ENCODE measurements around the gene FBXL16.
"Not testable (repeated sequence)": the region's sequence is repeated elsewhere in the genome, so short reads cannot be mapped to it uniquely, and the experiment has no call there.

FBXL16 gene

GRCh38 chr16:709566-710499, 4.2 kb upstream of the FBXL16 start:
- DNase-seq, result peak in 1 of 2 experiments; percentile 41

GRCh38 chr16:708959-709358, 3.4 kb upstream of the FBXL16 start:
- no peak for DNase-seq

- DNase-seq, result no peak
These were observed 2.4 kb upstream of the FBXL16 start for GRCh38 chr16:708019-708418.

- no peak for DNase-seq
These were observed 1.5 kb upstream of the FBXL16 start for GRCh38 chr16:707062-707538.

- DNase-seq, result no peak
These were observed 824 bp upstream of the FBXL16 start for GRCh38 chr16:706189-707061.

GRCh38 chr16:704552-705380, 835 bp downstream of the FBXL16 start:
- DNase-seq, result no peak

GRCh38 chr16:704047-704446, 1.6 kb downstream of the FBXL16 start:
- no peak for DNase-seq

GRCh38 chr16:703406-703805, 2.2 kb downstream of the FBXL16 start:
- no peak for DNase-seq

GRCh38 chr16:702341-702740, 3.3 kb downstream of the FBXL16 start:
- no peak for DNase-seq

GRCh38 chr16:700684-701584, 4.7 kb downstream of the FBXL16 start:
- DNase-seq, result no peak

- no peak for DNase-seq
These were observed 6.5 kb downstream of the FBXL16 start for GRCh38 chr16:698911-699671.

- no peak for DNase-seq
These were observed 10.1 kb downstream of the FBXL16 start for GRCh38 chr16:695355-696089.

- DNase-seq, result no peak
These were observed 10.7 kb downstream of the FBXL16 start for GRCh38 chr16:694863-695354.

- DNase-seq, result no peak
These were observed 11.3 kb downstream of the FBXL16 start for GRCh38 chr16:694187-694862.

- DNase-seq, result no peak
These were observed 11.8 kb downstream of the FBXL16 start for GRCh38 chr16:693766-694165.

GRCh38 chr16:693364-693763, 12.2 kb downstream of the FBXL16 start:
- no peak for DNase-seq

- DNase-seq, result no peak
These were observed 13.1 kb downstream of the FBXL16 start for GRCh38 chr16:692356-693108.

GRCh38 chr16:691242-691641, 14.4 kb downstream of the FBXL16 start:
- not testable (repeated sequence) for DNase-seq
